Activated CD4-positive, CD25-positive, alpha-beta regulatory T cell treated with anti-CD3 and anti-CD28 coated beads, Interleukin-2, amount 50 U/mL, for 72 hours (primary cell): ENCODE data around the gene DENND2A.

Source experiments
- DNase-seq: peaks from one replicate; pipeline ENCODE4 v3.0.0; 2021

DENND2A gene

DNA sequence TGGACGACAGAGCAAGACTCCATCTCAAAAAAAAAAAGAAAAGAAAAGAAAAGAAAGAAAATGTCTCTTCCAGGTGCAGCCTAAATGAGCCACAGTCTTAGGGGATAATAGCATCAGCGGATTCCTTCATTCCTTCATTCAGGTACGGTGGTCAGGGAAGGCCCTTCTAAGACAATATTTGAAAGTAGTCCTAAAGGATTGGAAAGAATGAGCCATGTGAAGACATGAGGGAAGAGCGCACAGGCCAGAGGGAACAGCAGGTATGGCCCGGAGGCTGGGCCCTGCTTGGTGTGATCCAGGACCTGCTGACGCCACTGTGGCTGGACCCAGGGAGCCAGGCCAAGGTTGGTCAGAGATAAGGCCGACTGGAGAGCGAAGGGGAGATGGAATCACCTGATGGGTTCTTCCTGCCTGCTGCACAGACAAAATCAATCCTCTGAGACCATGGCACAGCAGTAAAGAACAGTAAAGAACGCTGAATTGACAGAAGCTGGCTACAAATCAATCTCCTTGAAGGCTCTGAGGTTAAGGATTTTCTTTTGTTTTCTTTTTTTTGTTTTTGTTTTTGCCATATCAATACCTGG lies 145.0 kb downstream of the DENND2A start:
- no peak for DNase-seq

- DNase-seq = no peak
These were observed 145.7 kb downstream of the DENND2A start for GRCh38 chr7:140494867-140495266.

GRCh38 chr7:140489026-140489359 lies 151.6 kb downstream of the DENND2A start:
- no peak for DNase-seq

- DNase-seq = no peak
These were observed 154.9 kb downstream of the DENND2A start for GRCh38 chr7:140485500-140486265.

- no peak for DNase-seq
These were observed 155.6 kb downstream of the DENND2A start for GRCh38 chr7:140484951-140485499.

DNA sequence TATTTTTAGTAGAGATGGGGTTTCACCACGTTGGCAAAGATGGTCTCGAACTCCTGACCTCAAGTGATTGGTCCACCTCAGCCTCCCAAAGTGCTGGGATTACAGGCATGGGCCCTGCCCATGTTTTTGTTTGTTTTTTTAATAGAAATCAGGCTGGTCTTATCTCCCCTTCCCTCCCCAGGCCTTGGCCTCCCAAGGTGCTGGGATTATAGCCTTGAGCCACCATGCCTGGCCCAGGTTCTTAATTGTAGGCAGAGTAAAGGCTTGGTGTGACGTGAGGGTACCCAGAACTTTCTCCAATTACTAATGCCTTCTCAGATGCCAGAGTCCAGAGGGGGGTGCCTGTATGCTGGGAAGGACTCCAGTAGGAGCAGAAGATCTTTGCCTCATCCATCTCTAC lies 156.1 kb downstream of the DENND2A start:
- no peak for DNase-seq

- no peak for DNase-seq
These were observed 160.9 kb downstream of the DENND2A start for GRCh38 chr7:140479739-140480084.

- peak; percentile 93 for DNase-seq
These were observed 161.4 kb downstream of the DENND2A start, which contains the start of gene MKRN1 for GRCh38 chr7:140479062-140479738. TSS of gene MKRN1 (minus strand) at chr7:140479505. CDS start at chr7:140479344, 161 bp downstream.

GRCh38 chr7:140478246-140479061 lies 162.2 kb downstream of the DENND2A start:
- peak; percentile 57 for DNase-seq

DNA sequence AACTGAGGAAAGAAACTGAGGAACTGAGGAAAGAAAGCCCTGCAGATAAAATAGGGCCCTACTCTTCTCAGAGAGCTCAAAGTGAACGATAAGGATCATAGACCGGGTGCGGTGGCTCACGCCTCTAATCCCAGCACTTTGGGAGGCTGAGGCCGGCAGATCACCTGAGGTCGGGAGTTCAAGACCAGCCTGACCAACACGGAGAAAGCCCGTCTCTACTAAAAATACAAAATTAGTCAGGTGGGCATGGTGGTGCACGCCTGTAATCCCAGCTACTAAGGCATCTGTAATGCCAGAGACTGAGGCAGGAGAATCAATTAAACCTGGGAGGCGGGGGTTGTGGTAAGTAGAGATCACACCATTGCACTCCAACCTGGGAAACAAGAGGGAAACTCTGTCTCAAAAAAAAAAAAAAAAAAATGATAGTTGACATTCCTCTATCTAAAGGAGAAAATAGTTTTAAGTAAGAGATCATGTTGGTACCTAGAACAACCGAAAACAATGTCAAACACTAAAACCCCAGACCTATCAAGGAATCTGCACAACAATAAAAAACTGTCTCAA lies 163.8 kb downstream of the DENND2A start:
- DNase-seq = no peak

DNA sequence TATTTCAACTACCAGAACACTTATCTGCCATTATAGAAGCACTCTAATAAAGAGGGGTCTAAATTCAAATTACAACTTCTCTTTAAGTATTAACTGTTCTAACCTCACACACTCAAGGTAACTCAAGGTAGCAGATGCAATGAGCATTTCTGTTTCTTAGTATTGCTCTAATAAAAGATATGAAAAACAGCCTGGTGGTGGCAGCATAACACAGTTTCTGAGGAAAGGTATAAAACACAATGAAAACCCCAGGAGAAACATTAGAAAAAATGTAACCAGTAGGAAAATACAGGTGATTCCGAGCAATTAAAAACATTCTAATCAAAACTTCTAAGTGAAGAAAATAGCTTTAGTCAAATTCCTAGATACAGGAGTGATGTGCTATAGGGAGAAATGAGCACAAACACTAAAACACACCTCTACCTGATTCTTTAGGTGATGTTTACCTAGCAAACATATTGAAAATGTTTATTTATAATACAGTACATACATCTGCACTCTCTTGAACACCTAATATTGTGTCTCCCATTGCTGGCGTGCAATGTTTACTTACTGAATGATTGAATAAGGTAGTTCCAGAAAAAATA lies 164.8 kb downstream of the DENND2A start:
- DNase-seq = no peak
